Uterus (tissue), 4 donors: ENCODE results near the gene COL27A1. TPM values are rescaled to one million over a fixed set of nuclear protein-coding genes. Genes with fewer than 3 reads are reported as not detected.
A peak's percentile ranks its signal among the peaks of the same experiment; 100 is the strongest.

Experiments used
- DNase-seq, 2 donors: peaks; one replicate each; pipeline ENCODE4 v3.0.0-alpha.2; 2019 to 2020
- H3K27ac ChIP-seq, 2 donors: fragments of 200-600 bp; sonication (generic); 1 replicate in 1 of 2; 2 replicates in 1 of 2; pipeline ENCODE4 v1.5.1; 2016 to 2018
- H3K27me3 ChIP-seq, 2 donors: fragments of 200-600 bp; sonication (generic); one replicate each; pipeline ENCODE4 v1.5.1; 2018 to 2019; ENCODE audit warnings: control low read depth in 1 of 2
- H3K36me3 ChIP-seq, 2 donors: fragments of 200-600 bp; sonication (generic); one replicate each; pipeline ENCODE4 v1.5.1; 2019; ENCODE audit warnings: control low read depth in 1 of 2
- H3K4me1 ChIP-seq, 2 donors: fragments of 200-600 bp; sonication (generic); one replicate each; pipeline ENCODE4 v1.5.1; 2018 to 2019; ENCODE audit warnings: control low read depth in 1 of 2
- H3K4me3 ChIP-seq, 2 donors: fragments of 200-600 bp; sonication (generic); 1 replicate in 1 of 2; 2 replicates in 1 of 2; pipeline ENCODE4 v1.5.1; 2018 to 2019; ENCODE audit warnings: mild to moderate bottlenecking in 1 of 2
- H3K9me3 ChIP-seq, 2 donors: fragments of 200-600 bp; sonication (generic); one replicate each; pipeline ENCODE4 v1.5.1; 2019; ENCODE audit warnings: control low read depth in 1 of 2
- CTCF ChIP-seq, 4 experiments: fragments of 200-600 bp in 2 of 4; fragments of 450-650 bp in 2 of 4; sonication (generic) in 2 of 4; IDR thresholded peaks; one replicate each; pipeline ENCODE4 v1.5.1; 2016 to 2019; ENCODE audit warnings: antibody characterized with exemption in 4 of 4, mild to moderate bottlenecking in 2 of 4, moderate library complexity in 1 of 4
- POLR2A ChIP-seq, 2 donors: fragments of 450-650 bp; IDR thresholded peaks; one replicate each; pipeline ENCODE4 v1.6.1; 2016; ENCODE audit warnings: antibody characterized with exemption in 2 of 2, mild to moderate bottlenecking in 1 of 2, moderate library complexity in 1 of 2
- intact Hi-C: fragments of 100-400 bp; cut with DNase I; formaldehyde crosslinking; loops from one replicate; pipeline ENCODE4 v1.15.1; 2023; ENCODE audit warnings: low total_unique reads
- total RNA-seq, 4 donors: library from RNA; depleted of rRNA in 3 of 4; stranded (reverse); fragments of >200 nt in 3 of 4; gene quantifications; one replicate each; pipeline versions ENCODE4 v1.1.0 to v1.2.4, GENCODE V29; 2014 to 2023
- donor health status: DM: yes; HTN: yes; CAD: no.

The COL27A1 gene
- total RNA-seq, 4 donors from 2014 or later = 7.9 to 52.9 (median 43.3) TPM

GRCh38 chr9:114250648-114251047 lies 95.3 kb downstream of the COL27A1 start:
- Histone ChIP-seq H3K27ac (peak overlapping the region; percentile 58 to 73), H3K9me3 (no peaks in the 10 kb centered on the region), H3K36me3 (no peaks in the 10 kb centered on the region), H3K27me3 (no peaks in the 10 kb centered on the region), H3K4me3 (no peak overlapping the region), H3K4me1 (peaks cover 0 to 5% of the 10 kb centered on the region in 2 donors)
- intact Hi-C loops = no loop called here
- no peak for TF ChIP-seq POLR2A (IDR thresholded peaks at IDR 0.05)
- TF ChIP-seq CTCF (IDR thresholded peaks at IDR 0.05) = no peak
- DNase-seq = no peak

- intact Hi-C loops = no loop called here
- H3K27ac ChIP-seq = no peak overlapping the region
- H3K9me3 ChIP-seq = no peaks in the 10 kb centered on the region
- no peak overlapping the region for H3K4me3 ChIP-seq
- no peaks in the 10 kb centered on the region for H3K36me3 ChIP-seq
- no peak for DNase-seq
- H3K4me1 ChIP-seq = peaks cover 0 to 5% of the 10 kb centered on the region in 2 donors
- TF ChIP-seq POLR2A (IDR thresholded peaks at IDR 0.05) (no peak), CTCF (IDR thresholded peaks at IDR 0.05) (no peak)
- H3K27me3 ChIP-seq = no peaks in the 10 kb centered on the region
Observed at GRCh38 chr9:114252394-114252793, 97.1 kb downstream of the COL27A1 start.

GRCh38 chr9:114256827-114257328 lies 101.5 kb downstream of the COL27A1 start:
- no peaks in the 10 kb centered on the region for H3K9me3 ChIP-seq
- H3K27ac ChIP-seq = no peak overlapping the region
- TF ChIP-seq POLR2A (IDR thresholded peaks at IDR 0.05) (no peak), CTCF (IDR thresholded peaks at IDR 0.05) (no peak)
- intact Hi-C loops = no loop called here
- no peak for DNase-seq
- H3K36me3 ChIP-seq = no peaks in the 10 kb centered on the region
- no peaks in the 10 kb centered on the region for H3K27me3 ChIP-seq
- H3K4me3 ChIP-seq = no peak overlapping the region
- H3K4me1 ChIP-seq = no peaks in the 10 kb centered on the region

- H3K27me3 ChIP-seq = no peaks in the 10 kb centered on the region
- no peaks in the 10 kb centered on the region for H3K36me3 ChIP-seq
- H3K4me1 ChIP-seq = no peaks in the 10 kb centered on the region
- no peak for DNase-seq
- no peak overlapping the region for H3K4me3 ChIP-seq
- no peaks in the 10 kb centered on the region for H3K9me3 ChIP-seq
- TF ChIP-seq POLR2A (IDR thresholded peaks at IDR 0.05) (no peak), CTCF (IDR thresholded peaks at IDR 0.05) (no peak)
- no peak overlapping the region for H3K27ac ChIP-seq
- intact Hi-C loops = no loop called here
Observed at GRCh38 chr9:114258218-114258617, 102.9 kb downstream of the COL27A1 start.

- TF ChIP-seq CTCF (IDR thresholded peaks at IDR 0.05) (no peak), POLR2A (IDR thresholded peaks at IDR 0.05) (no peak)
- Histone ChIP-seq H3K27ac (no peak overlapping the region), H3K9me3 (no peaks in the 10 kb centered on the region), H3K4me1 (no peaks in the 10 kb centered on the region), H3K4me3 (no peak overlapping the region), H3K27me3 (no peaks in the 10 kb centered on the region), H3K36me3 (no peaks in the 10 kb centered on the region)
- intact Hi-C loops = no loop called here
- DNase-seq = no peak
Observed at GRCh38 chr9:114258866-114259797, 103.8 kb downstream of the COL27A1 start.
